HG03439 (cell line): Measurements from ENCODE around the gene RAD18.

ENCODE experiments used
- ATAC-seq: cut with Tn5 transposase; IDR thresholded peaks from one replicate; pipeline ENCODE4 v1.9.1; 2021; ENCODE audit warnings: mild to moderate bottlenecking, moderate library complexity; ENCODE audit not compliant: unreplicated experiment

Gene RAD18

GRCh38 chr3:8903191-8903590 lies 60.1 kb downstream of the RAD18 start:
- ATAC-seq: no peak

- no peak for ATAC-seq
These were observed 62.4 kb downstream of the RAD18 start for GRCh38 chr3:8900869-8901268.

GRCh38 chr3:8899876-8900460 lies 63.3 kb downstream of the RAD18 start:
- ATAC-seq: no peak

- ATAC-seq: no peak
These were observed 67.4 kb downstream of the RAD18 start for GRCh38 chr3:8895829-8896228.

GRCh38 chr3:8893001-8893400 lies 70.3 kb downstream of the RAD18 start:
- ATAC-seq: no peak

- no peak for ATAC-seq
These were observed 71.5 kb downstream of the RAD18 start for GRCh38 chr3:8891774-8892173.

GRCh38 chr3:8891303-8891702 lies 72.0 kb downstream of the RAD18 start:
- no peak for ATAC-seq

- ATAC-seq: no peak
These were observed 74.9 kb downstream of the RAD18 start for GRCh38 chr3:8888301-8888915.

GRCh38 chr3:8887435-8888300 lies 75.6 kb downstream of the RAD18 start:
- ATAC-seq: no peak

GRCh38 chr3:8886546-8886945 lies 76.7 kb downstream of the RAD18 start:
- ATAC-seq: no peak

GRCh38 chr3:8885536-8886316 lies 77.5 kb downstream of the RAD18 start:
- no peak for ATAC-seq

- ATAC-seq: no peak
These were observed 78.5 kb downstream of the RAD18 start for GRCh38 chr3:8884630-8885290.

- no peak for ATAC-seq
These were observed 80.6 kb downstream of the RAD18 start for GRCh38 chr3:8882642-8883041.

GRCh38 chr3:8882171-8882593 lies 81.1 kb downstream of the RAD18 start:
- ATAC-seq: no peak

GRCh38 chr3:8879347-8879944 lies 83.8 kb downstream of the RAD18 start:
- ATAC-seq: no peak

- no peak for ATAC-seq
These were observed 87.4 kb downstream of the RAD18 start for GRCh38 chr3:8875836-8876235.

GRCh38 chr3:8873740-8874139 lies 89.5 kb downstream of the RAD18 start:
- ATAC-seq: no peak

GRCh38 chr3:8872261-8872660 lies 91.0 kb downstream of the RAD18 start:
- no peak for ATAC-seq

GRCh38 chr3:8871306-8871705 lies 92.0 kb downstream of the RAD18 start:
- ATAC-seq: no peak

GRCh38 chr3:8870134-8870533 lies 93.1 kb downstream of the RAD18 start:
- no peak for ATAC-seq
